GM10248 (cell line): ENCODE results near the gene PRICKLE1.

ENCODE experiments used
- CTCF ChIA-PET: fragments of 300-600 bp; sonication (Branson Sonifier 250); formaldehyde crosslinking; extraction: SDS; loops from one replicate; lab custom pipeline; 2021; ENCODE audit warnings: antibody characterized with exemption; lab: Yijun Ruan, JAX
- POLR2A ChIA-PET: fragments of 350-650 bp; sonication (Branson Sonifier 250); formaldehyde crosslinking; extraction: SDS; loops from one replicate; lab custom pipeline; 2020; ENCODE audit warnings: antibody characterized with exemption; lab: Yijun Ruan, JAX
- DNase-seq: peaks from one replicate; pipeline ENCODE4 v3.0.0; 2012; ENCODE audit errors: extremely low spot score
- CTCF ChIP-seq: IDR thresholded peaks from 2 replicates; pipeline ENCODE4 v1.5.1; 2012; ENCODE audit warnings: mild to moderate bottlenecking, low read depth; ENCODE audit errors: extremely low read depth, missing control alignments, control extremely low read depth

The PRICKLE1 gene

GRCh38 chr12:42444192-42444943 lies 145.2 kb downstream of the PRICKLE1 start:
- ChIA-PET POLR2A (no interaction called here), CTCF (interaction anchor here (1.2 to 1.6 kb wide), 2 partner anchors 9 to 39 kb away, joined by 3 to 4 read pairs; no protein-coding TSS in a partner anchor)
- TF ChIP-seq CTCF: no peak

GRCh38 chr12:42442888-42443287 lies 146.7 kb downstream of the PRICKLE1 start:
- ChIA-PET POLR2A (no interaction called here), CTCF (interaction anchor here (1.1 kb wide), 1 partner anchor 9 kb away, joined by 3 read pairs; no protein-coding TSS in a partner anchor)
- no peak for TF ChIP-seq CTCF

More at GRCh38 chr12:42444192-42444943, 145.2 kb downstream of the PRICKLE1 start:
- DNase-seq: no peak

GRCh38 chr12:42442311-42442759 lies 147.2 kb downstream of the PRICKLE1 start:
- CTCF ChIA-PET: no interaction called here
- POLR2A ChIA-PET: no interaction called here
- DNase-seq: no peak
- no peak for TF ChIP-seq CTCF

More at GRCh38 chr12:42442888-42443287, 146.7 kb downstream of the PRICKLE1 start:
- DNase-seq: no peak

DNA sequence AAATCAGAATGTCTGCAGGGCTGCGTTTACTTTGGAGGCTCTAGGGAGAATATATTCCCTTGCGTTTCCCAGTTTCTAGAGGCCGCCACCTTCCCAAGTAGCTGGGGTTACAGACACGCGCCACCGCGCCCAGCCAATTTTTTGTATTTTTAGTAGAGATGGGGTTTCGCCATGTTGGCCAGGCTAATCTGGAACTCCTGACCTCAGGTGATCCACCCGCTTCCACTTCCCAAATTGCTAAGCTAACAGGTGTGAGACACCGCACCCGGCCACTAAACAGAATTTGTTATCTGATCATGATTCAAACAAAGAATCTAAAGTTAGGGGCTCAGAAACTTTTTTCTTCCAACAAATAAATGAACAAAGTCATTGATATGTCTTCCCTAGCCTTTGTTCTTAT lies 148.9 kb downstream of the PRICKLE1 start:
- no peak for DNase-seq
- ChIA-PET POLR2A (no interaction called here), CTCF (interaction anchor here (0.9 kb wide), 1 partner anchor 21 kb away, joined by 3 read pairs; no protein-coding TSS in a partner anchor)
- TF ChIP-seq CTCF: no peak

GRCh38 chr12:42432517-42433140 lies 156.9 kb downstream of the PRICKLE1 start:
- POLR2A ChIA-PET: no interaction called here
- CTCF ChIA-PET: no interaction called here
- no peak for DNase-seq
- TF ChIP-seq CTCF: no peak

DNA sequence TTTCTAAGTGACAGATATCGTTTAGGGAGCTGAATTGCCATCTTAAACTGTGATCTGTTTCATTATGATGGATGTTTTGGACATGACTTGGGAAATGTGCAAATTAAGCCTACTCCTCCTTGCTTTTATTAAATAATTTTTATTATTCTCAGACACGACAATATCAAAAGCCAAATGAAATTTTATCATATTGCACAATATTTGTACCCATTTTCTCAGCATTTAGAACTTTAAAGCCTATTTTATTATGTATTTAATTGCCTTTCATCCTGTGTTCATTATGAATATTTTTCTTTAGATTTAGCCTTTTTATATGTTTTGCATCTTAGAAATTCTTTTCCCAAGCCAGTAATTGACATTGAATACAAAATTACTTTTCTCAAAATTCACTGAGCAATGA lies 160.7 kb downstream of the PRICKLE1 start:
- TF ChIP-seq CTCF: no peak
- POLR2A ChIA-PET: no interaction called here
- CTCF ChIA-PET: interaction anchor here (1.2 kb wide), 1 partner anchor 9 kb away, joined by 3 read pairs; no protein-coding TSS in a partner anchor
- no peak for DNase-seq
